DND-41 (cell line): ENCODE results near the gene CCDC80.

ENCODE experiments used
- ATAC-seq: fragments of 200-7000 bp; cut with Tn5 transposase; 3 replicates; pipeline ENCODE4 v1.9.1; 2021; ENCODE audit warnings: low read depth; ENCODE audit not compliant: insufficient read depth
- DNase-seq: peaks from one replicate; pipeline ENCODE4 v3.0.0-alpha.2; 2020
- H2AFZ ChIP-seq: 2 replicates; pipeline ENCODE4 v1.6.0; 2012; ENCODE audit warnings: low read depth, low read length
- H3K27ac ChIP-seq: 2 replicates; pipeline ENCODE4 v1.5.1; 2012; ENCODE audit warnings: low read length, inconsistent platforms
- H3K27me3 ChIP-seq: fragments of 200-600 bp; sonication (generic); 2 replicates; pipeline ENCODE4 v1.6.0; 2012; ENCODE audit warnings: low read length, mild to moderate bottlenecking, inconsistent platforms; ENCODE audit not compliant: insufficient read depth, poor library complexity
- H3K36me3 ChIP-seq: 2 replicates; pipeline ENCODE4 v1.5.1; 2012; ENCODE audit warnings: low read length, inconsistent platforms; ENCODE audit not compliant: insufficient read depth
- H3K4me1 ChIP-seq: 2 replicates; pipeline ENCODE4 v1.5.1; 2012; ENCODE audit warnings: mild to moderate bottlenecking, low read length; ENCODE audit not compliant: insufficient read depth
- H3K4me2 ChIP-seq: 2 replicates; pipeline ENCODE4 v1.6.0; 2012; ENCODE audit warnings: mild to moderate bottlenecking, moderate library complexity, low read length, inconsistent platforms; ENCODE audit not compliant: insufficient read depth
- H3K4me3 ChIP-seq, 2 experiments: fragments of 200-600 bp in 1 of 2; shearing (Covaris generic) in 1 of 2; 2 replicates each; pipeline ENCODE4 v1.5.1; 2012 to 2016; ENCODE audit warnings: inconsistent platforms in 2 of 2, low read length in 2 of 2, mild to moderate bottlenecking in 2 of 2, low read depth in 1 of 2, moderate library complexity in 1 of 2
- H3K79me2 ChIP-seq: 2 replicates; pipeline ENCODE4 v1.6.0; 2012; ENCODE audit warnings: low read length, inconsistent platforms; ENCODE audit not compliant: insufficient read depth
- H3K9ac ChIP-seq: 2 replicates; pipeline ENCODE4 v1.6.0; 2012; ENCODE audit warnings: low read depth, mild to moderate bottlenecking, inconsistent platforms, low read length, moderate library complexity
- H3K9me3 ChIP-seq: 2 replicates; pipeline ENCODE4 v1.5.1; 2012; ENCODE audit warnings: low read length, moderate library complexity, mild to moderate bottlenecking, inconsistent platforms; ENCODE audit not compliant: insufficient read depth, severe bottlenecking
- H4K20me1 ChIP-seq: 2 replicates; pipeline ENCODE4 v1.6.0; 2012; ENCODE audit warnings: low read length; ENCODE audit not compliant: insufficient read depth
- CTCF ChIP-seq: IDR thresholded peaks from 2 replicates; pipeline ENCODE4 v1.5.1; 2012; ENCODE audit warnings: borderline replicate concordance, low read length, moderate library complexity, mild to moderate bottlenecking; ENCODE audit not compliant: poor library complexity, severe bottlenecking; ENCODE audit errors: extremely low read depth
- EZH2 ChIP-seq: IDR thresholded peaks from 3 replicates; pipeline ENCODE4 v1.6.1; 2012; ENCODE audit warnings: borderline replicate concordance, low read depth, mild to moderate bottlenecking, moderate library complexity, low read length, inconsistent platforms; ENCODE audit not compliant: severe bottlenecking

CCDC80 gene

GRCh38 chr3:112594856-112595255 lies 46.1 kb downstream of the CCDC80 start:
- no peak overlapping the region for H3K27ac ChIP-seq
- H2AFZ ChIP-seq: no peak overlapping the region
- H3K27me3 ChIP-seq: no peaks in the 10 kb centered on the region
- H3K4me1 ChIP-seq: no peaks in the 10 kb centered on the region
- H3K4me3 ChIP-seq: no peak overlapping the region
- no peaks in the 10 kb centered on the region for H4K20me1 ChIP-seq
- H3K9ac ChIP-seq: no peak overlapping the region
- TF ChIP-seq EZH2 (no peak), CTCF (no peak)
- no peaks in the 10 kb centered on the region for H3K79me2 ChIP-seq
- DNase-seq (no peak), ATAC-seq (no peak)
- no peak overlapping the region for H3K4me2 ChIP-seq
- no peaks in the 10 kb centered on the region for H3K36me3 ChIP-seq
- H3K9me3 ChIP-seq: no peaks in the 10 kb centered on the region

- ATAC-seq: no peak
- no peaks in the 10 kb centered on the region for H4K20me1 ChIP-seq
Observed at GRCh38 chr3:112593258-112593657, 47.7 kb downstream of the CCDC80 start.

GRCh38 chr3:112587336-112587735 lies 53.6 kb downstream of the CCDC80 start:
- H3K4me2 ChIP-seq: no peak overlapping the region
- H4K20me1 ChIP-seq: no peaks in the 10 kb centered on the region
- H3K79me2 ChIP-seq: no peaks in the 10 kb centered on the region
- TF ChIP-seq EZH2 (no peak), CTCF (no peak)
- no peaks in the 10 kb centered on the region for H3K27me3 ChIP-seq
- no peak overlapping the region for H3K9ac ChIP-seq
- peaks cover 31% of the 10 kb centered on the region for H3K36me3 ChIP-seq
- no peak overlapping the region for H2AFZ ChIP-seq
- H3K27ac ChIP-seq: no peak overlapping the region
- DNase-seq (no peak), ATAC-seq (peak; percentile 56; the same call in 2 of the 3 replicates)
- no peaks in the 10 kb centered on the region for H3K4me1 ChIP-seq
- H3K4me3 ChIP-seq: no peak overlapping the region
- H3K9me3 ChIP-seq: no peaks in the 10 kb centered on the region

More at GRCh38 chr3:112593258-112593657, 47.7 kb downstream of the CCDC80 start:
- H3K36me3 ChIP-seq: no peaks in the 10 kb centered on the region
- no peak overlapping the region for H3K9ac ChIP-seq
- no peaks in the 10 kb centered on the region for H3K4me1 ChIP-seq
- DNase-seq: no peak
- TF ChIP-seq CTCF (no peak), EZH2 (no peak)
- no peak overlapping the region for H2AFZ ChIP-seq
- H3K27ac ChIP-seq: no peak overlapping the region
- no peak overlapping the region for H3K4me3 ChIP-seq
- H3K4me2 ChIP-seq: no peak overlapping the region
- no peaks in the 10 kb centered on the region for H3K27me3 ChIP-seq
- no peaks in the 10 kb centered on the region for H3K9me3 ChIP-seq
- no peaks in the 10 kb centered on the region for H3K79me2 ChIP-seq

- H4K20me1 ChIP-seq: no peaks in the 10 kb centered on the region
- no peak overlapping the region for H3K4me2 ChIP-seq
- peaks cover 37% of the 10 kb centered on the region for H3K36me3 ChIP-seq
- H3K9me3 ChIP-seq: no peaks in the 10 kb centered on the region
- H2AFZ ChIP-seq: no peak overlapping the region
- H3K4me1 ChIP-seq: no peaks in the 10 kb centered on the region
- TF ChIP-seq EZH2 (no peak), CTCF (no peak)
- no peak overlapping the region for H3K4me3 ChIP-seq
- DNase-seq (no peak), ATAC-seq (no peak)
- no peak overlapping the region for H3K27ac ChIP-seq
- H3K79me2 ChIP-seq: no peaks in the 10 kb centered on the region
- H3K9ac ChIP-seq: no peak overlapping the region
- H3K27me3 ChIP-seq: no peaks in the 10 kb centered on the region
Observed at GRCh38 chr3:112585782-112586181, 55.2 kb downstream of the CCDC80 start.
